ENCODE data around the gene SAMD4B. TPM values are rescaled to one million over a fixed set of nuclear protein-coding genes. Genes with fewer than 3 reads are reported as not detected.

SAMD4B gene
- total and polyA plus RNA-seq, 9 of the 15 experiments (the other 6 are each of a cell fraction or from before 2014, with no cell fraction given), result 3.4 to 90.5 (median 38.0) TPM

- TF ChIP-seq REST (IDR thresholded peaks at IDR 0.05; ENCODE audit: borderline replicate concordance), result no peak
- no peak for TF ChIP-seq REST (CRISPR knock-in tag; IDR thresholded peaks at IDR 0.05; ENCODE audit: low read depth)
- no peak for TF ChIP-seq ZFP36 (IDR thresholded peaks at IDR 0.05; ENCODE audit: low read depth, low read length, partially characterized antibody)
Observed at GRCh38 chr19:39356647-39357046, 14.4 kb downstream of the SAMD4B start (continued).

Measured in K562 (cell line).